Kidney epithelial cell (primary cell): ENCODE data around the gene SCLY. TPM values are rescaled to one million over a fixed set of nuclear protein-coding genes. Genes with fewer than 3 reads are reported as not detected.

Experiments
- DNase-seq: peaks from one replicate; pipeline ENCODE4 v3.0.0-alpha.2; 2010; ENCODE audit warnings: low read depth
- H3K27me3 ChIP-seq: 2 replicates; pipeline ENCODE4 v1.6.0; 2011; ENCODE audit warnings: low read length; ENCODE audit not compliant: control insufficient read depth, insufficient read depth
- H3K36me3 ChIP-seq: 2 replicates; pipeline ENCODE4 v1.5.1; 2011; ENCODE audit warnings: low read length; ENCODE audit not compliant: control insufficient read depth, insufficient read depth
- H3K4me3 ChIP-seq: 2 replicates; pipeline ENCODE4 v1.5.1; 2011; ENCODE audit warnings: low read depth, mild to moderate bottlenecking, control low read depth, low read length
- total RNA-seq: library from RNA; depleted of rRNA; stranded (reverse); fragments of >200 nt; gene quantifications from 2 replicates; pipeline ENCODE4 v1.2.3, GENCODE V29; 2015
- TF ChIP-seq, protein P1 (sequence below): IDR thresholded peaks from 2 replicates; pipeline ENCODE4 v1.5.1; 2011; ENCODE audit warnings: mild to moderate bottlenecking, moderate library complexity, low read length, control low read depth, inconsistent platforms; ENCODE audit not compliant: insufficient read depth, poor library complexity, severe bottlenecking

The SCLY gene
- total RNA-seq, 1 donor from 2014 or later, result 32.1 TPM

DNA sequence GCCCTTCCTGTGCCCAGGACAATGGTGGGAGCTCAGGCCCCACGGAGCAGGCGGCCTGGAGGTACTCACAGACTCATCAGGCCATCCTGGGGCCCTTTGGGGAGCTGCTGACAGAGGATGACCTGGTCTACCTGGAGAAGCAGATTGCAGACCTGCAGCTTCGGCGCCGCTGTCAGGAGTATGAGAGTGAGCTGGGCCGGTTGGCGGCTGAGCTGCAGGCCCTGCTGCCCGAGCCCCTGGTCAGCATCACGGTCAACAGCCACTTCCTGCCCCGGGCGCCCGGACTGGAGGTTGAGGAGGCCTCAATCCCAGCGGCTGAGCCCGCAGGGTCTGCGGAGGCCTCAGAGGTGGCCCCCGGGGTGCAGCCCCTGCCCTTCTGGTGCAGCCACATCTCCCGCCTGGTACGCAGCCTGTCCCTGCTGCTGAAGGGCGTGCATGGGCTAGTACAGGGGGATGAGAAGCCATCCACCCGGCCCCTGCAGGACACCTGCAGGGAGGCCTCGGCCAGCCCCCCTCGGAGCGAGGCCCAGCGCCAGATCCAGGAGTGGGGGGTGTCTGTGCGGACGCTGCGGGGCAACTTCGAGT, 69.4 kb downstream of the SCLY start:
- Histone ChIP-seq H3K4me3 (no peak overlapping the region), H3K36me3 (no peaks in the 10 kb centered on the region), H3K27me3 (no peaks in the 10 kb centered on the region)
- no peak for DNase-seq
- TF ChIP-seq, protein P1, sequence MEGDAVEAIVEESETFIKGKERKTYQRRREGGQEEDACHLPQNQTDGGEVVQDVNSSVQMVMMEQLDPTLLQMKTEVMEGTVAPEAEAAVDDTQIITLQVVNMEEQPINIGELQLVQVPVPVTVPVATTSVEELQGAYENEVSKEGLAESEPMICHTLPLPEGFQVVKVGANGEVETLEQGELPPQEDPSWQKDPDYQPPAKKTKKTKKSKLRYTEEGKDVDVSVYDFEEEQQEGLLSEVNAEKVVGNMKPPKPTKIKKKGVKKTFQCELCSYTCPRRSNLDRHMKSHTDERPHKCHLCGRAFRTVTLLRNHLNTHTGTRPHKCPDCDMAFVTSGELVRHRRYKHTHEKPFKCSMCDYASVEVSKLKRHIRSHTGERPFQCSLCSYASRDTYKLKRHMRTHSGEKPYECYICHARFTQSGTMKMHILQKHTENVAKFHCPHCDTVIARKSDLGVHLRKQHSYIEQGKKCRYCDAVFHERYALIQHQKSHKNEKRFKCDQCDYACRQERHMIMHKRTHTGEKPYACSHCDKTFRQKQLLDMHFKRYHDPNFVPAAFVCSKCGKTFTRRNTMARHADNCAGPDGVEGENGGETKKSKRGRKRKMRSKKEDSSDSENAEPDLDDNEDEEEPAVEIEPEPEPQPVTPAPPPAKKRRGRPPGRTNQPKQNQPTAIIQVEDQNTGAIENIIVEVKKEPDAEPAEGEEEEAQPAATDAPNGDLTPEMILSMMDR, result no peak

DNA sequence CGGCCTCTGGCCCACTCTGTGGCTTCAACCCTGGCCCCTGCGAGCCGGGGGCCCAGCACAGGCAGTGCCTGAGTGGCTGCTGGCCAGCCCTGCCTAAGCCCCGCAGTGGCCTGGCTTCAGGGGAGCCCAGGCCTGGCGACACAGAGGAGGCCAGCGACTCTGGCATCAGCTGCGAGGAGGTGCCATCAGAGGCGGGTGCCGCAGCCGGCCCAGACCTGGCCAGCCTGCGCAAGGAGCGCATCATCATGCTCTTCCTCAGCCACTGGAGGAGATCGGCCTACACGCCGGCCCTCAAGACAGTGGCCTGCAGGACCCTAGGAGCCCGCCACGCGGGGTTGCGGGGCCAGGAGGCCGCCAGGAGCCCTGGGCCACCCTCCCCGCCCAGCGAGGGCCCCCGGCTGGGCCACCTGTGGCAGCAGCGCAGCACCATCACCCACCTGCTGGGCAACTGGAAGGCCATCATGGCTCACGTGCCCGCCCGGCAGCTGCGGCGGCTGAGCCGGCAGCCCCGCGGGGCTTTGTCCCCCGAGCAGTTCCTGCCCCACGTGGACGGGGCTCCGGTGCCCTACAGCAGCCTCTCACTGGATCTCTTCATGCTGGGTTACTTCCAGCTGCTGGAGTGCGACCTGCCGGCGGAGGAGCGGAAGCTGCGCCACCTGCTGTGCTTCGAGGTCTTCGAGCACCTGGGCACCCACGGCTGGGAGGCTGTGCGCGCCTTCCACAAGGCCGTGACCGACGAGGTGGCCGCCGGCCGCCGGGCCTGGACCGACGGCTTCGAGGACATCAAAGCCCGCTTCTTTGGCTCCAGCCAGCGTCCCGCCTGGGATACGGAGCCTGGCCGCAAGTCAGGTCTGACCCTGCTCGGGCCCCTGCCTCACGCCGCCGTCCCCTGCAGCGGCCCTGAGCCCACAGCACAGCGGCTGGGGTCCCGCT, 70.2 kb downstream of the SCLY start:
- Histone ChIP-seq H3K27me3 (no peaks in the 10 kb centered on the region), H3K4me3 (no peak overlapping the region), H3K36me3 (no peaks in the 10 kb centered on the region)
- TF ChIP-seq, protein P1, result no peak
- no peak for DNase-seq

DNA sequence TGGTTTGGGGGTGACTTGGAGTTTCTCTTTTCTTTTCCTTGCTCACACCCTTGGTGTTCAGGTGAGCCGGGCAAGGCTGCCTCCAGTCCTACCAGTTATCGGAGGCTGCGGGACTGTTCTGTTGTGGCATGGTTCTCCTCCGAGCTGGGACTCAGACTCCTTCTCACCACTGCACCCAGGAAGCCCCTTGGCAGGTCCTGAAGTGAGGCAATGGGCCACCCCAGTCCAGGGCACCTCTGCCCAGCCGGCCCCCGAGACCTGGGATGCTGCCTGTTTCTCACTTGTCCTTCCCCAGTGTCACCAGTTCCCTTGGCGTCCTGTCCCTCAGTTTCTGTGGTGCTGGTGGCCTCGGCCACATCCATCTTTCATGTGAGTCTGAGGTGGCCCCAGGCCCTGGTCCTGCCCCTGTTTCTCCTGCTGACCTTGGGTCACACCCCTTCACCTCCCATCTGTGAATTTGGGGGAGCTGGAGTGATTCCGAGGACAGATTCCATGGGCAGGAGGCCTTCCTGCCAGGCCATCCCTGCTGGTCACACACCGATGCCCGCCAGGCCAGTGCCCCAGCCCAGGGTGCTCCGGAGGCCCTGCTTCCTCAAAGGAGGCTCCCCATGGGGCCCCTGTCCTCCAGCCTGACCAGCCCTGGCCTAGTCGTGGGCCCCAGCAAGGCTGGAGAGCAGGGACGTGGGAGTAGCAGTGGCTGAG, 71.1 kb downstream of the SCLY start:
- DNase-seq, result no peak
- TF ChIP-seq, protein P1, result no peak
- H3K27me3 ChIP-seq, result no peaks in the 10 kb centered on the region
- no peak overlapping the region for H3K4me3 ChIP-seq
- H3K36me3 ChIP-seq, result no peaks in the 10 kb centered on the region

DNA sequence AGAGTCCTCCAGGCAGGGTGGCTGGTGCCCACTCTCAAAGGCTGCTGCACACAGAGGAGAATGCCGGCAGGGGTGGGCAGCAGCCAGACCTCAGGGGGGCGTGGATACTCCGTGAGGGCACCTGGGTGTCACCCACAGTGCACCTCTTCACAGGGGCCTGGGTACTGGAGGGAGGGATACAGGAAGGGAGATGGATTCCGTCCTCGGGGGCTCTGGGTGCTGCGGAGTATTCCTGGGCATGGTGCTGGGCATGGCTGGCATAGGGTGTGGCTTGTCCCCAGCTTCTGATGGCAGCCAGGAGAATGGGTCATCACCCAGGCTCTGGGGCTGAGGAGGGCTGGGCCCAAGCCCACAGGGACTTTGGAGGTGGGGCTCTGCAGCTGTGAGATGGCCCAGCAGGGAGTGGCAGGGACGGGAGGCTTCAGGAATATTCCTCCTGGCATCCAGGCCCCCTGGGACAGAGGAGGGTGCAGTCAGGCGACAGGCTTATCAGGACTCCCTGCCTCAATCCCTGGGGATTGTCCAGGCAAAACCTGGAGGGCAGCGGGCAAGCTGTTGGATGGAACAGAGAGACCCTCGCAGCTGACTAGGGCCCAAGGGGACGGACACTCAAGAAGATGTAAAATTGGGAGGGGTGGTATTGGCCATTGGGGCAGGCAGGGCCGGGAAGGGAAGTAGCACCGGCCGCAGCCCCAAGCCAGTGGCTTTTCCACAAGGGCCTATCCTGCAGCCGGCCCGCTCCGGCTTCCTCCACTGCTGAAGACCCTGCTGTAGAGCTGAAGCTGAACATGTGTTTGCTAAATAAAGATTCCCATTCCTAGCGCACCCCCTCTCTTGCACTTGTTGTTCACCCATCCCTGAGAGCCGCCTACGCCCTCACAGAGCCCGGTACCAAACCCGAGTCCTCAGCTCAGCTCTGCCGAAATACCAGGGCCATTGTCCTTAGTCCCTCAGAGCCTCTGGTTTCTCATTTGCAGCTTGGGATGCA, 72.0 kb downstream of the SCLY start:
- Histone ChIP-seq H3K27me3 (no peaks in the 10 kb centered on the region), H3K4me3 (no peak overlapping the region), H3K36me3 (no peaks in the 10 kb centered on the region)
- no peak for DNase-seq
- TF ChIP-seq, protein P1, result no peak
